Bronchial epithelial cell (primary cell): Measurements from ENCODE around the gene CSNK1A1. TPM values are rescaled to one million over a fixed set of nuclear protein-coding genes. Genes with fewer than 3 reads are reported as not detected.

Experiments
- DNase-seq: peaks from one replicate; pipeline ENCODE4 v3.0.0-alpha.2; 2010; ENCODE audit warnings: low read depth
- FAIRE-seq: peaks from 2 replicates; lab custom pipeline; 2011; peaks lifted over from hg19 to GRCh38; lab: Jason Lieb, UNC
- H3K27me3 ChIP-seq: 2 replicates; pipeline ENCODE4 v1.5.1; 2011; ENCODE audit warnings: low read length; ENCODE audit not compliant: control insufficient read depth, insufficient read depth
- H3K36me3 ChIP-seq: 2 replicates; pipeline ENCODE4 v1.5.1; 2011; ENCODE audit warnings: low read length; ENCODE audit not compliant: control insufficient read depth, insufficient read depth
- H3K4me3 ChIP-seq: 2 replicates; pipeline ENCODE4 v1.5.1; 2011; ENCODE audit warnings: mild to moderate bottlenecking, low read depth, low read length, control low read depth
- total RNA-seq: library from RNA; depleted of rRNA; stranded (reverse); fragments of >200 nt; gene quantifications from 2 replicates; pipeline ENCODE4 v1.2.1, GENCODE V29; 2014
- TF ChIP-seq, protein P1 (sequence below): IDR thresholded peaks from 2 replicates; pipeline ENCODE4 v1.5.1; 2011; ENCODE audit warnings: mild to moderate bottlenecking, moderate library complexity, low read length, control low read depth, inconsistent platforms; ENCODE audit not compliant: insufficient read depth, severe bottlenecking

Gene CSNK1A1
- total RNA-seq, 1 donor from 2014 or later = 518 TPM

DNA sequence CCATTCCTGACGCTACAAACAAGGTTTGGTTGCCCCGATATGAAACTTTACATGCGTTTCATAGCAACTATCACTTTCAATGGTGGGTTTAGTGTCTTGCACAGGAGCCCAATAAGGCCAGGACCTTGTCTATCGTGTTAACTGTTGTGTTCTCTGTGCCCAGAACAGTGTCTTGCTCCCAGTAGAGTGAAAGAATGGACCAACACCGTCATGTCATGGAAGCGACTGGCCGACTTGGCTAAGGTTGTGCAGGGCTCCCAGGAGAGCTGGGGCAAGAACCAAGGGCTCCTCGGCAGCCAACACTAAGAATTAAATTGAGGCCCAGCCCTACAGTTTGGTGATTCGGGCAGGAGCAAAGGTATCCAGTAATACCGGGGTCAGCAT, 29.6 kb upstream of the CSNK1A1 start:
- DNase-seq (no peak), FAIRE-seq (no peak)
- H3K4me3 ChIP-seq = peak overlapping the region; percentile 37
- H3K36me3 ChIP-seq = no peaks in the 10 kb centered on the region
- TF ChIP-seq, protein P1, sequence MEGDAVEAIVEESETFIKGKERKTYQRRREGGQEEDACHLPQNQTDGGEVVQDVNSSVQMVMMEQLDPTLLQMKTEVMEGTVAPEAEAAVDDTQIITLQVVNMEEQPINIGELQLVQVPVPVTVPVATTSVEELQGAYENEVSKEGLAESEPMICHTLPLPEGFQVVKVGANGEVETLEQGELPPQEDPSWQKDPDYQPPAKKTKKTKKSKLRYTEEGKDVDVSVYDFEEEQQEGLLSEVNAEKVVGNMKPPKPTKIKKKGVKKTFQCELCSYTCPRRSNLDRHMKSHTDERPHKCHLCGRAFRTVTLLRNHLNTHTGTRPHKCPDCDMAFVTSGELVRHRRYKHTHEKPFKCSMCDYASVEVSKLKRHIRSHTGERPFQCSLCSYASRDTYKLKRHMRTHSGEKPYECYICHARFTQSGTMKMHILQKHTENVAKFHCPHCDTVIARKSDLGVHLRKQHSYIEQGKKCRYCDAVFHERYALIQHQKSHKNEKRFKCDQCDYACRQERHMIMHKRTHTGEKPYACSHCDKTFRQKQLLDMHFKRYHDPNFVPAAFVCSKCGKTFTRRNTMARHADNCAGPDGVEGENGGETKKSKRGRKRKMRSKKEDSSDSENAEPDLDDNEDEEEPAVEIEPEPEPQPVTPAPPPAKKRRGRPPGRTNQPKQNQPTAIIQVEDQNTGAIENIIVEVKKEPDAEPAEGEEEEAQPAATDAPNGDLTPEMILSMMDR = no peak
- no peaks in the 10 kb centered on the region for H3K27me3 ChIP-seq

DNA sequence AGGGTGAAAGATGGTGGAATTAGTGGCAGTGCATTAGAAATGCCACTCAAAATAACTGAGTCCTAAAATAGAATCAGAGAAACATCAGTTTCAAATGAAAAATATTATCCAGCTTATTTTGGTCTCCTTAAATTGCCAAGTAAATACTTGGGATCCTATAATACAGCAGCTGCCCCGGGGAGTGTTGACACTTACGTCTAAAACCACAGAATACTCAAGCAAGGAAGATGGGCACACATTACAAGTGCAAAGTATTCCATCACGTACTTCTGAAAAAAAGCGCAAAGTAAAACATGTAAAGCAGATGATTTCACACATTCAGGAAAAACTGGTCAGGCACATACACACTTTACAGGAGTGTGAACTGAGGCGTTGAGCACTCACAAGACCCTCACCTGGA, 27.7 kb upstream of the CSNK1A1 start:
- Histone ChIP-seq H3K36me3 (no peaks in the 10 kb centered on the region), H3K27me3 (no peaks in the 10 kb centered on the region), H3K4me3 (no peak overlapping the region)
- no peak for DNase-seq
- FAIRE-seq = no peak
- TF ChIP-seq, protein P1 = no peak

DNA sequence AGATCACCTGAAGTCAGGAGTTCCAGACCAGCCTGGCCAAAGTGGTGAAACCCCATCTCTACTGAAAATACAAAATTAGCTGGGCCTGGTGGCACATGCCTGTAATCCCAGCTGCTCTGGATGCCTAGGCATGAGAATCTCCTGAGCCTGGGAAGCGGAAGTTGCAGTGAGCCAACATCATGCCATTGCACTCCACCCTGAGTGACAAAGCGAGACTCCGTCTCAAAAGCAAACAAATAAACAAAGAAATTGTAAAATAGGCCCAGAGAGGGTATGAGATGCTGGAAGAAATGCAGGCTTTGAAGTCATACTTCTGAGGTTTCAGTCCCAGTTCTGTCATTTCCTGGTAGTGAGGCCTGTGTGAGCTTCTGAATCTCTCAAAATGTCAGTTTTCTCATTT, 24.8 kb upstream of the CSNK1A1 start:
- no peak for DNase-seq
- Histone ChIP-seq H3K4me3 (no peak overlapping the region), H3K27me3 (no peaks in the 10 kb centered on the region), H3K36me3 (no peaks in the 10 kb centered on the region)
- no peak for FAIRE-seq
- TF ChIP-seq, protein P1 = no peak

DNA sequence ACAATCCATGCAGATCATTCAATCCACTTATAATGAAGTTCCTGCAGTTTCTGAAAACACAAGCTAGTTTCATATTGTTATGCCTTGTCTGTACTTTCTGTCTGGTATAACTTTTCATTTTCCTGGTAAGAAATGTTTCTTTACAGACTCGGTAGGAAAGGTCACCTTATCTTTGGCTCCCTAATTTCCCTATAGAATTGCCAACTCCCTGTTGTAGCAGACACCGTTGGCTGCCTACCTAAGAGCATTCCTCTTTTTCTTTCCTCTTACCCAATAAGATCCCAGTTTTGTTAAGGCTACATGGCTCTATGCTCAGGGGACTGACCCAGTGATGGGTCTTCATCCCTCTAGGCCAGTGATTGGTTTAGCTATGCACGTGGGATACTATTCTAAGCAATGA, 23.9 kb upstream of the CSNK1A1 start:
- no peaks in the 10 kb centered on the region for H3K27me3 ChIP-seq
- H3K4me3 ChIP-seq = no peak overlapping the region
- TF ChIP-seq, protein P1 = no peak
- FAIRE-seq = no peak
- DNase-seq = no peak
- no peaks in the 10 kb centered on the region for H3K36me3 ChIP-seq

DNA sequence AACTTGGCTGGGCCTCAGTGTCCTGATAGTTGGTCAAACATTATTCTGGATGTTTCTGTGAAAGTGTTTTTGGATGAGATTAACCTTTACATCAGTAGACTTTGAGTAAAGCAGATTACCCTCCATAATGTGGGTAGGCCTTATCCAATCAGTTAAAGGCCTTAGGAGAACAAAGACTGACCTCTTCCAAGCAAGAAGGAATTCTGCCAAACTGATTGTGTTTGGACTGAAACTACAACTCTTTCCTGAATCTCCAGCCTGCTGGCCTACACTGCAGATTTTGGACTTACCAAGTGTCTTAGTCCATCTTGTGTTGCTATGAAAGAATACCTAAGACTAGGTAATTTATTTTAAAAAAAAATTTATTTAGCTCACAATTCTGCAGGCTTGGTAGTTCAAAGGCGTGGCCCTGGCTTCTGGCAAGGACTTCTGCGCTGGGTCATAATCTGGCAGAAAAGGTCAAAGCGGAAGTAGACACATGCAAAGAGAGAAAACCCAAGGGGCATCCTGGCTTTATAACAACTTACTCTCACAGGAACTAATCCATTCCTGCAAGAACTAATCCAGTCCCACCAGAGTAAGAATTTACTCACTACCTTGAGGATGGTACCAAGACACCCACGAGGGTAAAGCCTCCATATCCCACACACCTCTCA, 21.5 kb upstream of the CSNK1A1 start:
- Histone ChIP-seq H3K27me3 (no peaks in the 10 kb centered on the region), H3K36me3 (no peaks in the 10 kb centered on the region), H3K4me3 (no peak overlapping the region)
- TF ChIP-seq, protein P1 = no peak
- no peak for DNase-seq
- no peak for FAIRE-seq

DNA sequence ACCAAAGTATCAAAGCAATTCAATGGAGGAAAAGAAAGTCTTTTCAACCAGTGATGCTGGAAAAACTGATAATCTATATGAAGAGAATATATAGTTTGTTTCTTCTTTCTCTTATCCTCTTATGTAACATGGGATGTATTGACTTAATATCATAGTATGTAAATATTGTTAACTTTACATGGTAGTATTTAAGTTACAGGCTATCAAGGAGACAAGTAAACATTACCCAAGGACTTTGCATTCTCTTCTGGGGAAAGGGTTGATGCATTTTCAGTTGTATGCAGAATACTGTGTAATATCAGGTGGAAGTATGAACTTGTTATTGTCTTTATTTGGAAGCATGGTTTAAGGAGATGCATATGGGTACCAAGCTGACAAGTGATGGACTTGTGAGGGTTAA, 20.9 kb upstream of the CSNK1A1 start:
- no peaks in the 10 kb centered on the region for H3K36me3 ChIP-seq
- TF ChIP-seq, protein P1 = no peak
- no peak for DNase-seq
- no peak overlapping the region for H3K4me3 ChIP-seq
- no peaks in the 10 kb centered on the region for H3K27me3 ChIP-seq
- no peak for FAIRE-seq
